GM12878 (cell line): ENCODE results near the gene TTC23. TPM values are rescaled to one million over a fixed set of nuclear protein-coding genes. Genes with fewer than 3 reads are reported as not detected.

ENCODE experiments used
- BCL3 ChIP-seq: IDR thresholded peaks from 2 replicates; pipeline ENCODE4 v1.6.1; 2011; ENCODE audit warnings: borderline replicate concordance, low read depth, mild to moderate bottlenecking, moderate library complexity, low read length; ENCODE audit not compliant: insufficient read depth, poor library complexity, severe bottlenecking
- BCLAF1 ChIP-seq: fragments of 450-650 bp; IDR thresholded peaks from 2 replicates; pipeline ENCODE4 v1.6.1; 2017; ENCODE audit warnings: antibody characterized with exemption, mild to moderate bottlenecking, moderate library complexity
- CBFB ChIP-seq: IDR thresholded peaks from 2 replicates; pipeline ENCODE4 v1.6.1; 2016; ENCODE audit warnings: antibody characterized with exemption, low read depth
- CBX3 ChIP-seq: fragments of 200-600 bp; sonication (generic); IDR thresholded peaks from 2 replicates; pipeline ENCODE4 v1.6.1; 2016; ENCODE audit warnings: low read depth, borderline replicate concordance
- CBX5 ChIP-seq: sonication (generic); IDR thresholded peaks from 2 replicates; pipeline ENCODE4 v1.6.1; 2016; ENCODE audit warnings: low read depth, moderate library complexity, mild to moderate bottlenecking, inconsistent platforms
- CREB1 ChIP-seq: IDR thresholded peaks from 2 replicates; pipeline ENCODE4 v1.6.1; 2012; ENCODE audit warnings: low read depth, mild to moderate bottlenecking, inconsistent platforms
- CREM ChIP-seq: IDR thresholded peaks from 2 replicates; pipeline ENCODE4 v1.6.1; 2014; ENCODE audit warnings: antibody characterized with exemption, low read depth
- DPF2 ChIP-seq: fragments of 450-650 bp; IDR thresholded peaks from 2 replicates; pipeline ENCODE4 v1.6.1; 2017; ENCODE audit warnings: mild to moderate bottlenecking
- ETV6 ChIP-seq, 2 experiments: fragments of 450-650 bp in 1 of 2; IDR thresholded peaks in 1 of 2; conservative IDR thresholded peaks in 1 of 2; 2 replicates each; pipeline ENCODE4 v1.6.1; 2014; ENCODE audit warnings: antibody characterized with exemption in 1 of 2, borderline replicate concordance in 1 of 2, low read depth in 1 of 2, mild to moderate bottlenecking in 1 of 2, moderate library complexity in 1 of 2
- IRF4 ChIP-seq: IDR thresholded peaks from 2 replicates; pipeline ENCODE4 v1.6.1; 2011; ENCODE audit warnings: low read depth, low read length
- MTA3 ChIP-seq: IDR thresholded peaks from 2 replicates; pipeline ENCODE4 v1.6.1; 2012; ENCODE audit warnings: low read length, inconsistent platforms, borderline replicate concordance
- NFIC ChIP-seq: IDR thresholded peaks from 2 replicates; pipeline ENCODE4 v1.6.1; 2012; ENCODE audit warnings: low read depth, mild to moderate bottlenecking, inconsistent platforms, low read length, moderate library complexity
- NFXL1 ChIP-seq: fragments of 450-650 bp; IDR thresholded peaks from 2 replicates; pipeline ENCODE4 v1.6.1; 2017; ENCODE audit warnings: antibody characterized with exemption, mild to moderate bottlenecking, borderline replicate concordance
- RBBP5 ChIP-seq: fragments of 200-600 bp; sonication (generic); conservative IDR thresholded peaks from 2 replicates; pipeline ENCODE4 v1.6.1; 2016
- RCOR1 ChIP-seq: conservative IDR thresholded peaks from 2 replicates; pipeline ENCODE4 v1.6.1; 2012; ENCODE audit warnings: low read depth, low read length, improper control_type of control experiment
- RELB ChIP-seq: fragments of 450-650 bp; IDR thresholded peaks from 2 replicates; pipeline ENCODE4 v1.6.1; 2017; ENCODE audit warnings: low read depth, mild to moderate bottlenecking, moderate library complexity
- SIX5 ChIP-seq: IDR thresholded peaks from 2 replicates; pipeline ENCODE4 v1.6.1; 2011; ENCODE audit warnings: mild to moderate bottlenecking, low read depth, low read length, moderate library complexity; ENCODE audit not compliant: severe bottlenecking
- SUPT20H ChIP-seq: IDR thresholded peaks from 2 replicates; pipeline ENCODE4 v1.6.1; 2011; ENCODE audit warnings: low read depth, mild to moderate bottlenecking, low read length, moderate library complexity, borderline replicate concordance; ENCODE audit not compliant: control insufficient read depth
- SUZ12 ChIP-seq: fragments of 200-600 bp; sonication (generic); IDR thresholded peaks from one replicate; pipeline ENCODE4 v1.6.1; 2018; ENCODE audit warnings: antibody characterized with exemption, mild to moderate bottlenecking; ENCODE audit not compliant: unreplicated experiment
- ZNF592 ChIP-seq: fragments of 450-650 bp; IDR thresholded peaks from 2 replicates; pipeline ENCODE4 v1.6.1; 2017; ENCODE audit warnings: mild to moderate bottlenecking, moderate library complexity
- polyA plus RNA-seq, 11 experiments: library from polyadenylated mRNA; depleted of rRNA in 4 of 11; unstranded in 6 of 11; stranded (reverse) in 5 of 11; fragments of >200 nt; fragmentation: Nextera tagmentation in 4 of 11; fragmentation: Illumina TruSeq in 1 of 11; extraction: Ambion mirVana in 4 of 11; extraction: Trizol in 1 of 11; gene quantifications; 1 replicate in 1 of 11; 2 replicates in 10 of 11; pipeline versions ENCODE4 v1.2.1 to v1.2.3, GENCODE V29; 2011 to 2016; ENCODE audit warnings: inconsistent platforms in 2 of 11, missing spikeins in 2 of 11, low read depth in 1 of 11
- total RNA-seq, 4 experiments: library from RNA; depleted of rRNA in 3 of 4; stranded (reverse); fragments of >200 nt in 3 of 4; fragmentation: Illumina TruSeq in 1 of 4; extraction: Trizol in 1 of 4; gene quantifications; 2 replicates each; pipeline versions ENCODE4 v1.2.1 to v1.2.3, GENCODE V29; 2013 to 2021

The TTC23 gene
- total and polyA plus RNA-seq, 10 of the 15 experiments (the other 5 are each of a cell fraction or from before 2014, with no cell fraction given): 1.2 to 9.0 (median 6.5) TPM

GRCh38 chr15:99239545-99240198 lies 9.7 kb downstream of the TTC23 start (continued):
- TF ChIP-seq ZNF592: no peak
- TF ChIP-seq BCL3: no peak
- TF ChIP-seq SIX5: no peak
- TF ChIP-seq RBBP5: no peak
- no peak for TF ChIP-seq CBX5
- TF ChIP-seq SUZ12: no peak
- no peak for TF ChIP-seq SUPT20H
- TF ChIP-seq NFIC: peak; percentile 63
- TF ChIP-seq CBX3: no peak
- no peak for TF ChIP-seq CBFB
- TF ChIP-seq NFXL1: no peak
- no peak for TF ChIP-seq ETV6 (conservative IDR thresholded peaks at IDR 0.05 in 1 of 2, IDR thresholded peaks at IDR 0.05 in 1 of 2; ENCODE audit: borderline replicate concordance in 1 of 2, low read depth in 1 of 2)
- TF ChIP-seq CREB1: peak; percentile 43; the same call in 1 of the 2 replicates
- TF ChIP-seq RCOR1: no peak
- TF ChIP-seq RELB: peak; percentile 75; the same call in 1 of the 2 replicates
- peak; percentile 65; the same call in 1 of the 2 replicates for TF ChIP-seq CREM
- no peak for TF ChIP-seq MTA3
- no peak for TF ChIP-seq BCLAF1
- peak; percentile 37; the same call in 1 of the 2 replicates for TF ChIP-seq DPF2
- TF ChIP-seq IRF4: no peak
